ENCODE data around the gene IMMP2L.

DNA sequence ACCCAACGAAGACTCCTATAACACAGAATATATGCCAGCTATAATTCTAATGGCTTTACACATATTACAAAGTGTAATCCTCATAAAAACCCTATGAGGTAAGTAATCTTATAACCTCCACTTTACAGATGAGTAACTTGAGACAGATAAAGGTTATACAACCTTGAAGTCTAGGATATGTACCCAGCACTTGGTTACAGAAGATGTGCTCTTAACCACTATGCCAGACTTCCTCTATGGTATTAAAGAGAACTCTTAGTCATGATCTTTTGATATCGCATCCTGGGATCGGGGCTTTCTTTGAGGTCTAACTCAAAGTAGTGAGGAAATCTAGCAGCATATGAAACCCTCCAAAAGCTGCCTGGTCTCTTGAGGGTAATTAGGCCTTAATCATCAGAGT, 790.6 kb downstream of the IMMP2L start:
- no peak for TF ChIP-seq LEF1 (IDR thresholded peaks at IDR 0.05; ENCODE audit: borderline replicate concordance)
- TF ChIP-seq BHLHE40 (IDR thresholded peaks at IDR 0.05; ENCODE audit: borderline replicate concordance): no peak
- TF ChIP-seq NFRKB (IDR thresholded peaks at IDR 0.05): no peak
- no peak for TF ChIP-seq FOXM1 (IDR thresholded peaks at IDR 0.05; ENCODE audit: borderline replicate concordance)
- TF ChIP-seq FOXA1 (IDR thresholded peaks at IDR 0.05): no peak
- no peak for TF ChIP-seq ZNF384 (IDR thresholded peaks at IDR 0.05)
- TF ChIP-seq ARNT (IDR thresholded peaks at IDR 0.05): no peak
- TF ChIP-seq TARDBP (IDR thresholded peaks at IDR 0.05): no peak
- TF ChIP-seq SUZ12 (IDR thresholded peaks at IDR 0.05): no peak
- no peak for TF ChIP-seq SP1 (IDR thresholded peaks at IDR 0.05)
- no peak for TF ChIP-seq ELF4 (IDR thresholded peaks at IDR 0.05)
- TF ChIP-seq, protein P1, sequence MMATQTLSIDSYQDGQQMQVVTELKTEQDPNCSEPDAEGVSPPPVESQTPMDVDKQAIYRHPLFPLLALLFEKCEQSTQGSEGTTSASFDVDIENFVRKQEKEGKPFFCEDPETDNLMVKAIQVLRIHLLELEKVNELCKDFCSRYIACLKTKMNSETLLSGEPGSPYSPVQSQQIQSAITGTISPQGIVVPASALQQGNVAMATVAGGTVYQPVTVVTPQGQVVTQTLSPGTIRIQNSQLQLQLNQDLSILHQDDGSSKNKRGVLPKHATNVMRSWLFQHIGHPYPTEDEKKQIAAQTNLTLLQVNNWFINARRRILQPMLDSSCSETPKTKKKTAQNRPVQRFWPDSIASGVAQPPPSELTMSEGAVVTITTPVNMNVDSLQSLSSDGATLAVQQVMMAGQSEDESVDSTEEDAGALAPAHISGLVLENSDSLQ (IDR thresholded peaks at IDR 0.05): no peak
